ENCODE measurements around the gene ZFR2.
"Not testable (repeated sequence)": the region's sequence is repeated elsewhere in the genome, so short reads cannot be mapped to it uniquely, and the experiment has no call there.

The ZFR2 gene

DNA sequence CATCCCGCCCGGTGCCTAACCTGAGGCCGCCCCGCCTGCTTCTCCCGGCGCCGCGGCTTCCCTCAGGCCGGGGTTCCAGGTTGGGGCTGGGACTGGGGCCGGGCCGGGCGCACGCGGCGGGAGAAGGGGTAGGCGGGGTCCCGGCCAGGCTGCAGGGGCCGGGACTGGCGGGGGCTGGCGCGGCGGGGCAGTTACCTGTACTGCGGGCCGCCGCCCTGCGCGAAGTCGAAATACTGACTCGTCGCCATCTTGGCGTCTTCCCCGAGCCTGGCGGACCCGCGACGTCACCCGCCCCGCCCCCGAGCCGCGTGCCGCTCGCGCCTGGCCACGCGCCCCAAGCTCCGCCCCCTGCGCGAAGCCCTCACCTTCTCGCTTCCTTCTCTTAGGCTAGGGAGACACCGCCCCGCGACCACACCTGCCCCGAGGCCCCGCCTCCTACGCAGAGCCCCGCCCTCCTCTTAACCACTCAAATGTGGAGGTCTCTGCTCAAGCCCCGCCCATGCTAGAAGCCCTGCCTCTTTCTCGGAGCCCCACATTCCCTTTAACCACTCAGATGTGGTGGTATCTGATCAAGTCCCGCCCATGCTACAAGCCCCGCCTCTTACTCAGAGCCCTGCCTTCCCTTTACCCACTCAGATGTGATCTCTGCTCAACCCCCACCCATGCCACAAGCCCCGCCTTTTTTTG lies at the start of gene ZFR2:
Gene ZFR2, minus strand, starts transcription at position 269 of the 687 bp plus-strand sequence. Its CDS starts 21 bp downstream, at position 248.
- no peak for DNase-seq (ENCODE audit: low read depth, low spot score)

DNA sequence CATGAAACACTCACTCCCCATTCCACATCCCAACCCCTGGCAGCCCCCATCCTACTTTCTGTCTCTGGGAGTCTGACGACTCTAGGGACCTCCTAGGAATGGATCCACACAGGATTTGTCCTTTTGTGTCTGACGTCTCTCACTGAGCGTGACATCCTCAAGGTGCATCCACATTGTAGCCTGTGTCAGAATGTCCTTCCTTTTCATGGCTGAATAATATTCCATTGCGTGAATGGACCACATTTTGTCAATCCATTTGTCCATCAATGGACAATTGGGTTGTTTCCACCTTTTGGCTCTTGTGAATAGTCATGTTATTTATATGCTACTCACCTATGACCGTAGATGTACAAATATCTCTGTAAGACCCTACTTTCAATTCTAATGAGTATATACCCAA lies 47.2 kb upstream of the ZFR2 start:
- DNase-seq (ENCODE audit: low read depth, low spot score): no peak

DNA sequence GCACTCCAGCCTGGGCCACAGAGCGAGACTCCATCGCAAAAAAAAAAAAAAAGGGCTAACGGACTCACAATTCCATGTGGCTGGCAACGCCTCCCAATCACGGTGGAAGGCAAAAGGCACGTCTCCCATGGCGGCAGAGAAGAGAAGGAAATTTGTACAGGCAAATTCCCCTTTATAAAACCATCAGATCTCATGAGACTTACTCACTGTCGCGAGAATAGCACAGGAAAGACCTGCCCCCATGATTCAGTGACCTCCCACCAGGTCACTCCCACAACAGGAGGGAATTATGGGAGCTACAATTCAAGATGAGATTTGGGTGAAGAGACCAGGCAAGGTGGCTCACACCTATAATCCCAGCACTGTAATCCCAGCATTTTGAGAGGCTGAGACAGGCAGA lies 45.4 kb upstream of the ZFR2 start:
- DNase-seq (ENCODE audit: low read depth, low spot score): no peak

DNA sequence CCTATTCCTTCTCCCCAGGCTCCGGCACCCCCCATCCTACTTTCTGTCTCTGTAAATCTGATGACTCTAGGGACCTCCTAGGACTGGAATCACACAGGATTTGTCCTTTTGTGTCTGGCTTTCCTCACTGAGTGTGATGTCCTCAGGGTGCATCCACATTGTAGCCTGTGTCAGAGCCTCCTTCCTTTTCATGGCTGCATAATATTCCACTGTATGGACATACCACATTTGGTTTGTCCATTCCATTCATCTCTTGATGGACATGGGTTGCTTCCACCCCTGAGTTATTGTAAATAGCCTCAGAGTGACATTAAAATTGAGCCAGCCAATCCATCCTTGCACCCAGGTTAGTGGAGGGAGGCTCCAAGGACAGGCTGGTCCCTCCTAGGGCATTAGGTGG lies 41.3 kb upstream of the ZFR2 start:
- no peak for DNase-seq (ENCODE audit: low read depth, low spot score)

- no peak for DNase-seq (ENCODE audit: low read depth, low spot score)
Observed at GRCh38 chr19:3908266-3909054, 39.6 kb upstream of the ZFR2 start.

GRCh38 chr19:3907626-3908265 lies 38.9 kb upstream of the ZFR2 start:
- DNase-seq (ENCODE audit: low read depth, low spot score): no peak

GRCh38 chr19:3904233-3904632 lies 35.4 kb upstream of the ZFR2 start:
- no peak for DNase-seq (ENCODE audit: low read depth, low spot score)

- no peak for DNase-seq (ENCODE audit: low read depth, low spot score)
Observed at GRCh38 chr19:3902317-3902973, 33.6 kb upstream of the ZFR2 start.

DNA sequence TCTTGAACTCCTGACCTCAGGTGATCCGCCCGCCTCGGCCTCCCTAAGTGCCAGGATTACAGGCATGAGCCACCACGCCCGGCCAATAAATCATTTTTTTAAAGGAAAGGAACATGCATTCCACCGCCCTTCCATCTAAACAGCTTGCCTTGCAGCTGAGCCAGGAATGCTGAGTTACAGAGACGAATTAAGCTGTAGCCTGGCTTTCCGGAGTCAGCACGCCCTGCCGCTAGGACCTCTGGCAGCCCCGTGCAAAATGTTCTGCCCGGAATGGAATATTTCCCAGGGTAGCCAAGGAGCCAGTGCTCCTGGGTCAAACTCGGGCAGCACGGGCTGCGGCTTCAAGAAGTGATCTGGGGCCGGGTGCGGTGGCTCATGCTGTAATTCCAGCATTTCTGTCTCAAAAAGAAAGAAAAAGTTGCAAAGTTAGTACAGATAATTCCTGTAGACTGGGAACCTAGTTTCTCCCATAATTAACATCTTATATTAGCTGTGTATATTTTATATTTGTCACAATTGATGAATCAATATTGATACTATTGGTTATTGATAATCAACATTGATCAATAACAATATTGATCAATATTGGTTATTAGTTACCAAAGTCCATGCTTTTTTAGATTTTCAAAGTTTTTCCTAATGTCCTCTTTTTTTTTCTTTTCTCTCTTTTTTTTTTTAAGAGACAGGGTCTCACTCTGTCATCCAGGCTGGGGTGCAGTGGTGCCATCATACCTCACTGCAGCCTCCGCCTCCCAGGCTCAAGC lies 30.9 kb upstream of the ZFR2 start:
- DNase-seq (ENCODE audit: low read depth, low spot score): no peak

GRCh38 chr19:3898426-3898825 lies 29.6 kb upstream of the ZFR2 start:
- DNase-seq (ENCODE audit: low read depth, low spot score): no peak

GRCh38 chr19:3897936-3898335 lies 29.1 kb upstream of the ZFR2 start:
- DNase-seq (ENCODE audit: low read depth, low spot score): no peak

- DNase-seq (ENCODE audit: low read depth, low spot score): no peak
Observed at GRCh38 chr19:3895788-3896187, 26.9 kb upstream of the ZFR2 start.

DNA sequence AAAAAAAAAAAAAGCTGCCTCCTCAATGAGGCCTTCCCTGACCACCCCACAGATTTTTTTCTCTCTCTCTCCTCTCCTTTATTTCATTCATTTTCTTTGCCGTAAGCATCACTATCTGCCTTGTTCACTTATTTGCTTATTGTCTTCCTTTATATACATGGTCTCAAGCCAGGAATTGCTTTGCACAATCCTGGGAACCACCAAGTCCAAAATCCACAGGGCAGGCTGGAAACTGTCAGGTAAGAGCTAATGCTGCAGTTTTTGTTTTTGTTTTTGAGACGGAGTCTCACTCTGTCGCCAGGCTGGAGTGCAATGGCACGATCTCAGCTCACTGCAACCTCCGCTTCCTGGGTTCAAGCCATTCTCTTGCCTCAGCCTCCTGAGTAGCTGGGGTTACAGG lies 26.1 kb upstream of the ZFR2 start:
- DNase-seq (ENCODE audit: low read depth, low spot score): not testable (repeated sequence)

DNA sequence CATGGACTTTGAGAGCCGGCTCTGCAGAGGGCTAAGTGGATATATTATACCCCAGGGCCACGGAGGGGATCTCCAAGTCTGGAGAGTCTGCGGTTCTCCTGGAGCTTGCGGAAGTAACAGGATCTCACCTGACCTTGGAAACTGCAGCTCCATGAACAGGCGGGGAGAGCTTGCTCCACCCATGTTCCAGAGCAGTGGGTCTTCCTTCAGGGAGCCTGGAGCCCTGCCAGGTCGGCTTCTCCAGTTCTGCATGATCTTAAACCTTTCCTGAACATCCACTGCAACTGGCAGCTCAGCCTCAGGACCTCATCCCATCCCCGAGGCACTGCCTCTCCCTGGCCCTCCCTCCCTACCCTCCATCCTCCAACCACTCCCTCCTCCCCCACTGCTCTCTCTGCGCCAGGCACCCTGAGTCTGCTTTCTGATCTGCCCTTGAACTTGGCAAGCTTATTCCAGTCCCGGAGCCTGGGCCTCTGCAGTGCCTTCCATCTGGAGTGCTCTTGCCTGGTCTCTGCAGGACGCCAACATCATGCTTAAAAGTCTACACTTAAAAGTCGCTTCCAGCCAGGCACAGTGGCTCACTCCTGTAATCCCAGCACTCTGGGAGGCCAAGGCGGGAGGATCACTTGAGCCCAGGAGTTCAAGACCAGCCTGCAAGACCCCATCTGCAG lies 24.8 kb upstream of the ZFR2 start:
- no peak for DNase-seq (ENCODE audit: low read depth, low spot score)

GRCh38 chr19:3890591-3890990 lies 21.8 kb upstream of the ZFR2 start:
- DNase-seq (ENCODE audit: low read depth, low spot score): no peak

DNA sequence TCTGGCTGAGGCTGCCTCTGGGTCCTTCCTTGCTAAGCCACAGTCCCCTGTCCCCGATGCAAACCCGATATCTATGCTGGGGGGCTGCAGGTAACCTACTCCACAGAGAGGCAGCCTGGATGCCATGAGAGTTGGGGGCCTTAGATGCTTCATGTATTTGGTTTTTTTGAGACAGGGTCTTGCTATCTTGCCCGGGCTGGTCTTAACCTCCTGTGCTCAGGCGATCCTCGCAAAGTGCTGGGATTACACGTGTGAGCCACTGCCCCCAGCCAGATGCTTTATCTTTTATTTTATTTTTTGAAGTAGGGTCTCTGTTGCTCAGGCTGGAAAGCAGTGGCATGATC lies 13.2 kb upstream of the ZFR2 start:
- no peak for DNase-seq (ENCODE audit: low read depth, low spot score)

DNA sequence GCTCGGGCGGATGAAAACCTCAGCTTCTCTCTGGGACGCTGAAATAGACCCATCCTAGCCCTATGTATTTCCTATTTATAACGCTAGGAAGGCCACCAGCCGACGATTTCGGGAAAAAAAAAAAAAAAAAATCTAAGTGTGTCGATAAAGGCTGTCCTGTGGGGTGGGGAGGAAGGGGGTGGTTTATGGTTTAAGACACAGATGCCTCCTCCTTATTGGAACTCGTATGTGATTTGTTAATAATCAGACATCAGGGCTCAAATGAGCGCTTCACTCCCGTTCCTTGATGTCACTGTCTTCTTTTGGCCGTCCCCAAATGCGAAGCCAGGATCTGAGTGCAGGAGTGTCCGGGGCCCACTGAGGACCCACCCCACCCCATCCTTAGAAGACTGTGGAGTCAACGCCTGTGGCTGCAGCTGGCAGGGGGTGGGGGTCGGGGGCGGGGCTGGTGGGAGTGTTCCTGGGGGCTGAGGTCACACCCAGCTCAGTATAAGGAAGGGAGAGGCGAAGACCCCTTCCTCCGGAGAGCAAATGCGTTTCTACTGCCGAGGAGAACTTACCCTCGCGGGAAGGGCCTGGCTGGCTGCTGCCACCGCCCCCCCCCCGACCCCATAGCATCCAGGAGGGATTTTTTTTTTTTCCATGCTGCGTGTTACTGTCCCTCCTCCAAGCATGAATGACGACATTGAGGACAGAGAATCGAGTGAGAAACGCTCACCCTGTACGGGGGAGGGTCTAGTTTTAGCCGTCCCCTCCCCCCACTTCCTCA lies 12.6 kb upstream of the ZFR2 start:
- no peak for DNase-seq (ENCODE audit: low read depth, low spot score)

DNA sequence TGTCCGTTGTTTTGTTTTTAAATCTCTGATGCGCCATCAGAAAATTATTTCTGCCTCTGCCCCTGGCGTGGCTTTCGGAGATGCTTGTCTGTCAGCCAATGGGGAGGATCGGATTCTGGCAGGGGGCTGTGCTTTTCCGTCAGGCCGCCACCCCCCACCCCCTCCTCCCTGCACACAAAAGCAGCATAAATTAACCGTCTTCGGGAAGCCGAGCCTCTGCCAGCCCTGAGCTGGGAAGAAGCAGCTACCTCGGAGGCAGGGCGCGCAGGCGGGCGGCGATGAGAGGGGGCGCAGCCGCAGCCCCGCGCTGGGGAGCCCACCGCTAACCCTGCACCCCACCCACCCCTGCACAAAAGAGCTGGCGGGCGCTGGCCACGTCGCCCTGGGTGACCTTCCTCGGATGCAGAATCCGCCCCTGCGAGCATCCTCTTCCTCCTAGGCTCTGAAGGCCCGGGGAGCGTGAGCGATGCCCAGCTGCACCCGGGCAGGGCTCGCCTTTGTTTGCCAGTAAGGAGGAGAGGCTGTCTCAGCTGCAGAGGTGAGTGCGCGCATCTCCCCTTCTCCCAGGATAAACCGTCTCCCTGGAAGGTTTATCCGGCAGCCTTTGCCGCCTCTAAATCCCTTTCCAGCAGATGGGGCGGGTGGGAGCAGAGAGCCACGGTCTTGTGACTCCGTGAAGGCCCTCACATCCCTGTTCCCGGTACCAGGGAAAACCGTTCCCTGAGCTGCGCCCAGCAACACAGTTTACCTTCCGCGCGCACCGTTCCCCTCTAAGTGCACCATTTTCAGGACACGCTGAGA lies 11.8 kb upstream of the ZFR2 start, which contains the start of gene ATCAY:
Gene ATCAY, plus strand, starts transcription at position 215 of the 801 bp plus-strand sequence. CDS start 5,083 bp downstream, outside the sequence.
- no peak for DNase-seq (ENCODE audit: low read depth, low spot score)

DNA sequence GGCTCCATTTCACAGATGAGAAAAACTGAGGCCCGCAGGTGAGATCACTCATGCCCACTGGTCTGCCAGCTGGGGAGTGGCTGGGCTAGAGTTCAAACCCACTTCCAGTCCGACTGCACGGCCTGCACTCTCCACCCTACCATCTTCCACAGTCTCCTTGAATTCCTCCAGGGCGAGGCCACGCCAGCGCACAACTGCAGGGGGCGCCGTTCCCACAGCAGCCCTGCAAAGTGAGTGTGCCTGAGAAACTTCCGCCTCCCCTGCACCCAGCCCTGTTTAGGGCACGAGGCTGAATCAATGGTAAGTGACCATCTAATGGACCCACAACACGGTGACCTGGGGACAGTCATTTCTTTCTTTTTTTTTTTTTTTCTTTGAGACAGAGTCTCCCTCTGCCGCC lies 10.8 kb upstream of the ZFR2 start:
- no peak for DNase-seq (ENCODE audit: low read depth, low spot score)
